NCI-H1694 (cell line): ENCODE results near the gene DNAJC1.

ENCODE experiments used
- DNase-seq: peaks from one replicate; lab custom pipeline; 2025; lab: John Stamatoyannopoulos, UW

The DNAJC1 gene

GRCh38 chr10:21759232-21759631 lies 244.3 kb downstream of the DNAJC1 start:
- DNase-seq, result no peak

- no peak for DNase-seq
Observed at GRCh38 chr10:21758696-21759095, 244.8 kb downstream of the DNAJC1 start.

- no peak for DNase-seq
Observed at GRCh38 chr10:21758239-21758638, 245.3 kb downstream of the DNAJC1 start.

GRCh38 chr10:21757185-21757901 lies 246.2 kb downstream of the DNAJC1 start:
- no peak for DNase-seq

GRCh38 chr10:21756707-21757106 lies 246.8 kb downstream of the DNAJC1 start:
- DNase-seq, result no peak

GRCh38 chr10:21754410-21755011 lies 249.0 kb downstream of the DNAJC1 start:
- DNase-seq, result no peak

GRCh38 chr10:21753497-21754270 lies 249.8 kb downstream of the DNAJC1 start:
- no peak for DNase-seq

GRCh38 chr10:21751341-21752310 lies 251.9 kb downstream of the DNAJC1 start:
- no peak for DNase-seq

- DNase-seq, result no peak
Observed at GRCh38 chr10:21750424-21750823, 253.1 kb downstream of the DNAJC1 start.

- no peak for DNase-seq
Observed at GRCh38 chr10:21749788-21750187, 253.7 kb downstream of the DNAJC1 start.

- no peak for DNase-seq
Observed at GRCh38 chr10:21747809-21748208, 255.7 kb downstream of the DNAJC1 start.

GRCh38 chr10:21746118-21746517 lies 257.4 kb downstream of the DNAJC1 start:
- no peak for DNase-seq

GRCh38 chr10:21744223-21744622 lies 259.3 kb downstream of the DNAJC1 start:
- no peak for DNase-seq

GRCh38 chr10:21742740-21743412 lies 260.7 kb downstream of the DNAJC1 start:
- no peak for DNase-seq

GRCh38 chr10:21740989-21741388 lies 262.5 kb downstream of the DNAJC1 start:
- no peak for DNase-seq

- no peak for DNase-seq
Observed at GRCh38 chr10:21737106-21737505, 266.4 kb downstream of the DNAJC1 start.

- DNase-seq, result no peak
Observed at GRCh38 chr10:21733710-21734109, 269.8 kb downstream of the DNAJC1 start.

- DNase-seq, result peak; percentile 67
Observed at GRCh38 chr10:21732067-21732772, 271.3 kb downstream of the DNAJC1 start.

GRCh38 chr10:21728618-21729017 lies 274.9 kb downstream of the DNAJC1 start:
- DNase-seq, result no peak

- no peak for DNase-seq
Observed at GRCh38 chr10:21727452-21728168, 275.9 kb downstream of the DNAJC1 start.
